ENCODE results near the gene NOSTRIN.
"Not testable (repeated sequence)": the region's sequence is repeated elsewhere in the genome, so short reads cannot be mapped to it uniquely, and the experiment has no call there.

Gene NOSTRIN

DNA sequence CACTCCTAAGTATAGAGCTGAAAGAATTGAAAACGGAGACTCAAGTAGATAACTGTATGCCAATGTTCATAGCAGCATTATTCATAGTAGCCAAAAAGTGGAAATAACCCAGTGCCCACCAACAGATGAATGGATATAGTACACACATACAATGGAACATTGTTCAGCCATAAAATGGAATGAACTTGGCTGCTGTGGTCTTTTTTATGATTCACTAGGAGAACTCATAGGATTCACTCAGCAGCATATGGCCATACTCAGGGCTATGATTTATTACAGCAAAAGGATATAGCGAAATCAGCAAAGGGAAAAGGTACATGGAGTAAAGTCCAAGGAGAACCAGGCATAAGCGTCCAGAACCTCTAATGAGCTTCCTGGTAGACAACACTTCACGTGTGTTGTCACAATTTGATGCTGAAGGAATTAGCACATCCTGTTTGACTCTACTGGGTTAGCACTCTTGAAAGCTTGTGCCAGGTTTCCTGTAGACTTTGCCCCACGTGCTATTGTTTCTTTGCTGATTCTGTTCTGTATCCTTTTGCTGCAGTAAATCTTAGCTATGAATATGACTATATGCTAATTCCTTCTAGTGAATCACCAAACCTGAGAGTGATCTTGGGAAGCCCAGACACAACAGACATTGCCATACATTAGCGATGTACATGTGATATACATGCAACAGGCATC, 72.1 kb downstream of the NOSTRIN start:
- H3K4me3 ChIP-seq (ENCODE audit: low read depth, low read length) = no peak overlapping the region
- ChIA-PET CTCF (no interaction called here), POLR2A (no interaction called here)
- TF ChIP-seq, protein P1, sequence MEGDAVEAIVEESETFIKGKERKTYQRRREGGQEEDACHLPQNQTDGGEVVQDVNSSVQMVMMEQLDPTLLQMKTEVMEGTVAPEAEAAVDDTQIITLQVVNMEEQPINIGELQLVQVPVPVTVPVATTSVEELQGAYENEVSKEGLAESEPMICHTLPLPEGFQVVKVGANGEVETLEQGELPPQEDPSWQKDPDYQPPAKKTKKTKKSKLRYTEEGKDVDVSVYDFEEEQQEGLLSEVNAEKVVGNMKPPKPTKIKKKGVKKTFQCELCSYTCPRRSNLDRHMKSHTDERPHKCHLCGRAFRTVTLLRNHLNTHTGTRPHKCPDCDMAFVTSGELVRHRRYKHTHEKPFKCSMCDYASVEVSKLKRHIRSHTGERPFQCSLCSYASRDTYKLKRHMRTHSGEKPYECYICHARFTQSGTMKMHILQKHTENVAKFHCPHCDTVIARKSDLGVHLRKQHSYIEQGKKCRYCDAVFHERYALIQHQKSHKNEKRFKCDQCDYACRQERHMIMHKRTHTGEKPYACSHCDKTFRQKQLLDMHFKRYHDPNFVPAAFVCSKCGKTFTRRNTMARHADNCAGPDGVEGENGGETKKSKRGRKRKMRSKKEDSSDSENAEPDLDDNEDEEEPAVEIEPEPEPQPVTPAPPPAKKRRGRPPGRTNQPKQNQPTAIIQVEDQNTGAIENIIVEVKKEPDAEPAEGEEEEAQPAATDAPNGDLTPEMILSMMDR (IDR thresholded peaks at IDR 0.05; ENCODE audit: insufficient read depth, low read length, missing control alignments) = no peak
- no peak for DNase-seq (ENCODE audit: low read depth, low spot score)

GRCh38 chr2:168882163-168882562, 79.7 kb downstream of the NOSTRIN start:
- POLR2A ChIA-PET; DNase-seq (ENCODE audit: low read depth, low spot score); H3K4me3 ChIP-seq (ENCODE audit: low read depth, low read length); CTCF ChIA-PET: not testable (repeated sequence)

DNA sequence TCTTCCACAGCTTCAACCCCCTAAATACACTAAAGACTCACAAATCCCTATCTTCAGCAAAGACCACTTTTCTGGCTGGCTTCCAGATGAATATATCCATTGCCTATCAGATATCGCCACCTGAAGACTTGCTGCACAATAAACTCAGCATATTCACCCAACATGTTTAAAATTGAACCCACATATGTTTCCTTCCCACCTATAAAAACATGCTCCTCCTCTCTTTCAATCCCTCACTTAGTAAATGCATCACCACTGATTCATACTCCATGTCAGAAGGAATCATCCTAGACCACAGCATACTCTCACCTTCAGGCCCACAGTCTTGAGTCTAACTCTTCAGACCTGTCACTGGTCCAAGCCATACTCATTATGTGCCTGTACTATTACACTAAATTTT, 82.5 kb downstream of the NOSTRIN start:
- ChIA-PET POLR2A (no interaction called here), CTCF (no interaction called here)
- DNase-seq (ENCODE audit: low read depth, low spot score) = no peak
- no peak overlapping the region for H3K4me3 ChIP-seq (ENCODE audit: low read depth, low read length)
- TF ChIP-seq, protein P1 (IDR thresholded peaks at IDR 0.05; ENCODE audit: insufficient read depth, low read length, missing control alignments) = no peak

- H3K4me3 ChIP-seq (ENCODE audit: low read depth, low read length) = peak overlapping the region; percentile 85
- DNase-seq (ENCODE audit: low read depth, low spot score) = no peak
- TF ChIP-seq, protein P1 (IDR thresholded peaks at IDR 0.05; ENCODE audit: insufficient read depth, low read length, missing control alignments) = no peak
- ChIA-PET CTCF (no interaction called here), POLR2A (no interaction called here)
Observed at GRCh38 chr2:168889635-168890005, 87.2 kb downstream of the NOSTRIN start.

DNA sequence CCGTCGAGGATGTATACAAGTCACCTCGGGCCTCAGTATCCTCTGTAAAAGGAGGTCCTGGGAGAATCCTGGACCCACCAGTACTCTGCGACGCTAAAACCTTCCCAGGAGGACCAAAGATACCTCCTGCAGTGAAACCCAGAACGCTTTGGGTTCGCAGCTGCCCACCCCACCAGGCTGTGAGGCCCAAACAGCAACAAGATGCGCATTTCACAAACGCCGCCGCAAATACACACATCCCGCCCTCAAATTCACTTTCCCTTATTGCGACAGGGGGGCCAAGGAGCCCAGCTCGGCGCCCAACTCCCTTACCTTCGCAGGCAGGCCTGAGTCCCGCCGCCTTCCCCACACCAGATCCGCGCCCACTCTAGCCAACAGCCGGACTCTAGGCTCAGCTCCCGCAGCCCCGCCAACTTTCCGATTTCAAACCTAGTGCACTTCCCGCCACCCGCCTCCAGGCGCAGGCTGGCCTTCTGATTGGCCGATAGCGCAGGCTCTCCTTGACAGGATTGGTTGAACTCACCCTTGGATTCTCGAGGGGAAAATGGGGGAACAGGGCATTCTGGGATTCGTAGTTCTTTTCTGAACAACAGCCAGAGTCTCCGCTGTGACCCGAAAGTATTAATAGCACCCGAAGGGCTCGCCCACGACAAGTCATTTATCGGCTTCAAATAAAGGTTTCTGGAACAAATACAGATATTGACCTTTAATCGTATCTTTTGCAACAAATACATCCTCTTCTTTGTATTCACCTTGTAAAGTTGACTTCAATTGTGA, 87.8 kb downstream of the NOSTRIN start, which contains the start of gene SPC25:
Gene SPC25, minus strand, starts transcription at position 425 of the 777 bp plus-strand sequence. CDS start 911 bp downstream, outside the sequence.
- DNase-seq (ENCODE audit: low read depth, low spot score) = peak; percentile 31
- TF ChIP-seq, protein P1 (IDR thresholded peaks at IDR 0.05; ENCODE audit: insufficient read depth, low read length, missing control alignments) = no peak
- CTCF ChIA-PET = no interaction called here
- POLR2A ChIA-PET = no interaction called here
- H3K4me3 ChIP-seq (ENCODE audit: low read depth, low read length) = peak within 1 kb of the TSS; percentile 85

GRCh38 chr2:168892327-168892726, 89.9 kb downstream of the NOSTRIN start:
- ChIA-PET CTCF (no interaction called here), POLR2A (no interaction called here)
- TF ChIP-seq, protein P1 (IDR thresholded peaks at IDR 0.05; ENCODE audit: insufficient read depth, low read length, missing control alignments) = no peak
- no peak overlapping the region for H3K4me3 ChIP-seq (ENCODE audit: low read depth, low read length)
- DNase-seq (ENCODE audit: low read depth, low spot score) = no peak
